Adrenal gland (tissue), 5 donors: Measurements from ENCODE around the gene BCAS4.

Source experiments
- POLR2A ChIP-seq, 2 donors: fragments of 450-650 bp; IDR thresholded peaks; one replicate each; pipeline ENCODE4 v1.6.1; 2017; ENCODE audit warnings: antibody characterized with exemption in 2 of 2, mild to moderate bottlenecking in 2 of 2, moderate library complexity in 1 of 2
- TF ChIP-seq, protein P1 (sequence below), 6 experiments: fragments of 450-650 bp in 4 of 6; fragments of 200-600 bp in 2 of 6; sonication (generic) in 1 of 6; IDR thresholded peaks; 1 replicate in 5 of 6; 2 replicates in 1 of 6; pipeline versions ENCODE4 v1.5.1 to v1.8.0; 2016 to 2021; ENCODE audit warnings: antibody characterized with exemption in 6 of 6, mild to moderate bottlenecking in 2 of 6, moderate library complexity in 1 of 6
- donor health status: DM: no; HTN: no; CAD: no.

DNA sequence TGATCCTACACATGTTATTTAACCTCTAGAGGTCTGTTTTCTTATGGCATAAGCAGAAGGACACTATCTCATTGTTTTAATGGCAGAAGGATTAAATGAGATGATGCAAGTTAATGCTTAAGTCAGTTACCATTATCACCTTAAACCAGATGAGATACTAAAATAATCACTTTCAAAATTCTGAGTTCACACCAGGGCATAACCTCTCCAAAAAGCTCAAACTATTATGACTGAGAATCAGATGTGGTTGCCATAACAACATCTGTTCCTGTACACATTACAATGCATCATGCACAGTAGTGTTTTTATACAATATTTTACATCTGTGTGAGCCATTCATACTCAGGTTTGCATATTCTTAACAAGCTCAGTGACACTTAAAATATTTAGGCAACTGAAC, 126.1 kb downstream of the BCAS4 start:
- TF ChIP-seq, protein P1, sequence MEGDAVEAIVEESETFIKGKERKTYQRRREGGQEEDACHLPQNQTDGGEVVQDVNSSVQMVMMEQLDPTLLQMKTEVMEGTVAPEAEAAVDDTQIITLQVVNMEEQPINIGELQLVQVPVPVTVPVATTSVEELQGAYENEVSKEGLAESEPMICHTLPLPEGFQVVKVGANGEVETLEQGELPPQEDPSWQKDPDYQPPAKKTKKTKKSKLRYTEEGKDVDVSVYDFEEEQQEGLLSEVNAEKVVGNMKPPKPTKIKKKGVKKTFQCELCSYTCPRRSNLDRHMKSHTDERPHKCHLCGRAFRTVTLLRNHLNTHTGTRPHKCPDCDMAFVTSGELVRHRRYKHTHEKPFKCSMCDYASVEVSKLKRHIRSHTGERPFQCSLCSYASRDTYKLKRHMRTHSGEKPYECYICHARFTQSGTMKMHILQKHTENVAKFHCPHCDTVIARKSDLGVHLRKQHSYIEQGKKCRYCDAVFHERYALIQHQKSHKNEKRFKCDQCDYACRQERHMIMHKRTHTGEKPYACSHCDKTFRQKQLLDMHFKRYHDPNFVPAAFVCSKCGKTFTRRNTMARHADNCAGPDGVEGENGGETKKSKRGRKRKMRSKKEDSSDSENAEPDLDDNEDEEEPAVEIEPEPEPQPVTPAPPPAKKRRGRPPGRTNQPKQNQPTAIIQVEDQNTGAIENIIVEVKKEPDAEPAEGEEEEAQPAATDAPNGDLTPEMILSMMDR (IDR thresholded peaks at IDR 0.05): no peak
- TF ChIP-seq POLR2A (IDR thresholded peaks at IDR 0.05): no peak
